Gastrocnemius medialis (tissue), 4 donors: Measurements from ENCODE around the gene GYG1. TPM values are rescaled to one million over a fixed set of nuclear protein-coding genes. Genes with fewer than 3 reads are reported as not detected.

Experiments used
- ATAC-seq, 2 donors: fragments of 150-250 bp; one replicate each; pipeline ENCODE4 v1.9.1; 2016
- DNase-seq, 2 donors: peaks; one replicate each; pipeline ENCODE4 v3.0.0-alpha.2; 2019
- H3K27ac ChIP-seq, 4 donors: fragments of 200-600 bp; sonication (generic); 1 replicate in 1 of 4; 2 replicates in 3 of 4; pipeline ENCODE4 v1.5.1; 2016 to 2018; ENCODE audit warnings: mild to moderate bottlenecking in 2 of 4, moderate library complexity in 1 of 4
- H3K27me3 ChIP-seq, 3 donors: fragments of 200-600 bp; sonication (generic) in 2 of 3; 1 replicate in 1 of 3; 2 replicates in 2 of 3; pipeline versions ENCODE4 v1.5.1 to v1.6.0; 2016 to 2019; ENCODE audit warnings: mild to moderate bottlenecking in 1 of 3, moderate library complexity in 1 of 3
- H3K36me3 ChIP-seq, 2 donors: fragments of 200-600 bp; sonication (generic) in 1 of 2; one replicate each; pipeline ENCODE4 v1.5.1; 2017 to 2018
- H3K4me1 ChIP-seq, 2 donors: fragments of 200-600 bp; sonication (generic) in 1 of 2; one replicate each; pipeline ENCODE4 v1.5.1; 2016 to 2017; ENCODE audit warnings: mild to moderate bottlenecking in 2 of 2
- H3K4me3 ChIP-seq, 4 donors: fragments of 200-600 bp; sonication (generic) in 3 of 4; 1 replicate in 1 of 4; 2 replicates in 3 of 4; pipeline ENCODE4 v1.5.1; 2016 to 2019; ENCODE audit warnings: mild to moderate bottlenecking in 2 of 4
- H3K9me3 ChIP-seq, 3 donors: fragments of 200-600 bp; sonication (generic) in 2 of 3; 1 replicate in 1 of 3; 2 replicates in 2 of 3; pipeline ENCODE4 v1.5.1; 2016 to 2019
- POLR2A ChIP-seq, 2 donors: fragments of 450-650 bp; IDR thresholded peaks; one replicate each; pipeline ENCODE4 v1.6.1; 2017; ENCODE audit warnings: antibody characterized with exemption in 2 of 2, mild to moderate bottlenecking in 2 of 2, moderate library complexity in 2 of 2
- in situ Hi-C, 4 donors: fragments of 200-750 bp; cut with MboI; loops; one replicate each; pipeline versions ENCODE4 v1.15.0 to v1.8.0; 2017; ENCODE audit warnings: low sequenced_read_pairs in 4 of 4
- intact Hi-C: fragments of 100-400 bp; cut with DNase I; formaldehyde crosslinking; loops from one replicate; pipeline ENCODE4 v1.15.1; 2023; ENCODE audit warnings: low total_unique reads
- total RNA-seq, 4 donors: library from RNA; depleted of rRNA; stranded (reverse); fragments of >200 nt; gene quantifications; one replicate each; pipeline versions ENCODE4 v1.1.0 to v1.2.3, GENCODE V29; 2016
- TF ChIP-seq, protein P1 (sequence below), 5 experiments: fragments of 450-650 bp in 3 of 5; fragments of 200-600 bp in 2 of 5; sonication (generic) in 2 of 5; IDR thresholded peaks in 4 of 5; conservative IDR thresholded peaks in 1 of 5; 1 replicate in 4 of 5; 2 replicates in 1 of 5; pipeline ENCODE4 v1.5.1; 2016 to 2019; ENCODE audit warnings: antibody characterized with exemption in 5 of 5, mild to moderate bottlenecking in 3 of 5, moderate library complexity in 3 of 5

The GYG1 gene
- total RNA-seq = 100 to 1,000 TPM; 298 to 526 (median 331) TPM

DNA sequence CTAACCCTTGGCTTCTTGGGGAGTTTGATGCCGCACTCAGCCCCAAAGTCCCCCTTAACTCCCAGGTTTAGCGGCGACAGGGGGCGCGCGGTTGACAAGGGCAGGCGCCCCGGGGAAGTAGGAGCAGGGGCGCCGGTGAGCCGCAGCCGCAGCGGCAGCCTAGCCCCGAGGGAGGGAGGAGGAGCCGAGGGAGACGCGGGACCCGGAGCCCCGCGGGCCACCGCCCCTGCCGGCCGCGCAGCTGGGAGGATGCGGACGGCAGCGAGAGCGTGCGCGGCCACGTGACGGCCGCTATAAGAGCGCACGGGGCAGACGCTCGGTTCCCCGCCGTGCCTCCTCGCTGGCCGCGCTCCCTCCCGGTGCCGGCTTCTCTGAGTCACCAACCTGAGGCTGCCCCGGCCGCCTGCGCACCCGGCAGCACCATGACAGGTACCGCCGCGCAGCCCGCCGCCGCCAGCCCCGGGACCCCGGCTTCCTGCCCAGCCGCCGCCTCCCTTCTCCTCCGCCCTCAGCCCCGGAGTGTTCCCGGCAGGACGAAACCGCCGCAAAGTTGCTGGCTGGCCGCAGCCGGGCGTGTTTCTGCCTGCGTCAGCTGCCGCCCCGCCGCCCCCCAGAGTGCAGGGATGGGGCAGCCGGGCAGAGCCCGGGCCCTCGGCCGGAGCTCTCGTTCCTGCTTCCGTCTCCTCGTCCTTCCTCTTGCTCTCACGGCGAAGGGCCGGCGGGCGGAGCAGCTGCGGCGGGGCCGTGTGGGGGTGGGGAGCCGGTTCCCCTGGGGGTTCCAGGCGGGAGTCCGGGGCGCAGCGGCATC, at the start of gene GYG1:
GYG1 (plus strand) TSS at position 322 of the 808 bp plus-strand sequence; CDS start at position 423, 101 bp downstream.
- H3K27ac ChIP-seq = peak within 1 kb of the TSS; percentile 98 to 100 (median 100)
- in situ Hi-C loops = no loop called here
- peak within 1 kb of the TSS; percentile 77 to 99 (median 96) for H3K4me3 ChIP-seq
- H3K4me1 ChIP-seq = peaks cover 17 to 25% of the 10 kb centered on the region in 2 donors
- intact Hi-C loops = loop anchor here (1.0 to 2.0 kb wide), 3 partner anchors 15 to 35 kb away; no protein-coding TSS in a partner anchor
- TF ChIP-seq, protein P1, sequence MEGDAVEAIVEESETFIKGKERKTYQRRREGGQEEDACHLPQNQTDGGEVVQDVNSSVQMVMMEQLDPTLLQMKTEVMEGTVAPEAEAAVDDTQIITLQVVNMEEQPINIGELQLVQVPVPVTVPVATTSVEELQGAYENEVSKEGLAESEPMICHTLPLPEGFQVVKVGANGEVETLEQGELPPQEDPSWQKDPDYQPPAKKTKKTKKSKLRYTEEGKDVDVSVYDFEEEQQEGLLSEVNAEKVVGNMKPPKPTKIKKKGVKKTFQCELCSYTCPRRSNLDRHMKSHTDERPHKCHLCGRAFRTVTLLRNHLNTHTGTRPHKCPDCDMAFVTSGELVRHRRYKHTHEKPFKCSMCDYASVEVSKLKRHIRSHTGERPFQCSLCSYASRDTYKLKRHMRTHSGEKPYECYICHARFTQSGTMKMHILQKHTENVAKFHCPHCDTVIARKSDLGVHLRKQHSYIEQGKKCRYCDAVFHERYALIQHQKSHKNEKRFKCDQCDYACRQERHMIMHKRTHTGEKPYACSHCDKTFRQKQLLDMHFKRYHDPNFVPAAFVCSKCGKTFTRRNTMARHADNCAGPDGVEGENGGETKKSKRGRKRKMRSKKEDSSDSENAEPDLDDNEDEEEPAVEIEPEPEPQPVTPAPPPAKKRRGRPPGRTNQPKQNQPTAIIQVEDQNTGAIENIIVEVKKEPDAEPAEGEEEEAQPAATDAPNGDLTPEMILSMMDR (IDR thresholded peaks at IDR 0.05 in 4 of 5, conservative IDR thresholded peaks at IDR 0.05 in 1 of 5) = peak in 4 of 5 experiments; percentile 23 to 53 (median 35)
- peak; percentile 98 to 99 for TF ChIP-seq POLR2A (IDR thresholded peaks at IDR 0.05)
- H3K9me3 ChIP-seq = no peaks in the 10 kb centered on the region
- DNase-seq = peak; percentile 81 to 89
- H3K27me3 ChIP-seq = no peaks in the 10 kb centered on the region
- peaks cover 3 to 27% of the 10 kb centered on the region in 2 donors for H3K36me3 ChIP-seq
- peak; percentile 74 to 75 for ATAC-seq

DNA sequence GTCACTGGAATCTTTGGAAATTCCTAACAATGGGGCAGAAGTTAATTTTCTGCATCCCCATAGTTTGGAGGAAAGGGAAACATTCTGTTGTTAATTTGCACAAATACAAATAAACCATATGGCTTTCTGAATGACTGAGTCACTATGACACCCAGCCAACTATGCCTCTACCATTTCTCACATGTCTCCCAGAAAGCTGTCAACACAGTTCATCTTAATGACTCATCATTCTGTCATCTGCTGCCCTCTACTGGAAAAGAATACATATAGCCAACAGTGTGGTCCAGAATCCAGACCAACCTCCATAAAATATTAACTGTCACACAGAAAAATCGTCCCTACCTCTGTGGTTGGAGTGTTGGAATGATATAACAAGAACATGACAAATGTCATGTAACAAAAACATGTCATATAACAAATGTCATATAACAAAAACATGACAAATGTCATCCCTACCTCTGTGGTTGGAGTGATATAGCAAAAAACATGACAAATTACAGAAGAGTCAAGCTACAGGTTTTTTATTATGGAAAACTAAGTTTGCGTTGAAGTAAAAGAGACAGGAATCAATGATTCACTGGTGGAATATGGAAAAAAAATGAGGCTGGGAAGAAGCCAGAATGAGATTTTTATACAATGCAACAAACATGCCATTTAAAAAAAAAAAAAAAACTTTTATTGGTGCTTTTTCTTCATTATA, 47.7 kb upstream of the GYG1 start:
- H3K27me3 ChIP-seq = no peaks in the 10 kb centered on the region
- H3K27ac ChIP-seq = peak overlapping the region in 1 of 4 donors; percentile 7
- TF ChIP-seq, protein P1 (IDR thresholded peaks at IDR 0.05 in 4 of 5, conservative IDR thresholded peaks at IDR 0.05 in 1 of 5) = peak; percentile 71 to 77 (median 76)
- TF ChIP-seq POLR2A (IDR thresholded peaks at IDR 0.05) = no peak
- peak; percentile 99 to 100 for ATAC-seq
- no peaks in the 10 kb centered on the region for H3K36me3 ChIP-seq
- no peak overlapping the region for H3K4me3 ChIP-seq
- no peaks in the 10 kb centered on the region for H3K9me3 ChIP-seq
- peak; percentile 53 to 54 for DNase-seq
- in situ Hi-C loops = loop anchor here in 3 of 4 donors (10.0 to 25.0 kb wide), 3 partner anchors 79 to 559 kb away; partner anchors contain the start of gene CPA3 (in 1 of the 3)
- intact Hi-C loops = loop anchor here (1.0 to 2.0 kb wide), 2 partner anchors 82 to 221 kb away; no protein-coding TSS in a partner anchor
- H3K4me1 ChIP-seq = peaks cover 0 to 8% of the 10 kb centered on the region in 2 donors

DNA sequence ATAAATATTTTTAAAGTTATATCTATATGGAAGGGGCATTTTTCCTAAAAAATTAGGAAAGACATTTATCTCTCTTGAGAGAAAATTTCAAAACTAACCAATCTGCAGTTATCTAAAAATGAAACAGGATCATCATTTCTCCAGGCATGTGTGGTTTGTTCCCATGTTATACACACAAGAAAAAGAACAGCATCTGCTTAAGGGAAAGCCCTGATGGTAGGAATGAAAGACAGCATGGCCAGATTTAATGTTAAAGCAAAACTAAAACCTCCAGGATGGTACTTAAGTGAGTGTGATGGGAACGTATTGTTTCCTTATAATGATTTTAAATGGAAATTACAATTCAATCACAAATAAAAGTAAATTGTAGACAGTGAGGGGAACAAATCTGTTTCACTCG, 46.2 kb upstream of the GYG1 start:
- in situ Hi-C loops = loop anchor here (5.0 to 25.0 kb wide), 5 partner anchors 80 to 563 kb away; partner anchors contain the start of gene CPA3 (in 1 of the 4)
- Histone ChIP-seq H3K9me3 (no peaks in the 10 kb centered on the region), H3K27me3 (no peaks in the 10 kb centered on the region), H3K27ac (no peak overlapping the region), H3K36me3 (no peaks in the 10 kb centered on the region), H3K4me1 (peaks cover 0 to 8% of the 10 kb centered on the region in 2 donors), H3K4me3 (no peak overlapping the region)
- intact Hi-C loops = loop anchor here (5.0 kb wide), 2 partner anchors 568 to 638 kb away; no protein-coding TSS in a partner anchor
- TF ChIP-seq, protein P1 (IDR thresholded peaks at IDR 0.05 in 4 of 5, conservative IDR thresholded peaks at IDR 0.05 in 1 of 5) = no peak
- no peak for TF ChIP-seq POLR2A (IDR thresholded peaks at IDR 0.05)
- DNase-seq = no peak
- no peak for ATAC-seq

DNA sequence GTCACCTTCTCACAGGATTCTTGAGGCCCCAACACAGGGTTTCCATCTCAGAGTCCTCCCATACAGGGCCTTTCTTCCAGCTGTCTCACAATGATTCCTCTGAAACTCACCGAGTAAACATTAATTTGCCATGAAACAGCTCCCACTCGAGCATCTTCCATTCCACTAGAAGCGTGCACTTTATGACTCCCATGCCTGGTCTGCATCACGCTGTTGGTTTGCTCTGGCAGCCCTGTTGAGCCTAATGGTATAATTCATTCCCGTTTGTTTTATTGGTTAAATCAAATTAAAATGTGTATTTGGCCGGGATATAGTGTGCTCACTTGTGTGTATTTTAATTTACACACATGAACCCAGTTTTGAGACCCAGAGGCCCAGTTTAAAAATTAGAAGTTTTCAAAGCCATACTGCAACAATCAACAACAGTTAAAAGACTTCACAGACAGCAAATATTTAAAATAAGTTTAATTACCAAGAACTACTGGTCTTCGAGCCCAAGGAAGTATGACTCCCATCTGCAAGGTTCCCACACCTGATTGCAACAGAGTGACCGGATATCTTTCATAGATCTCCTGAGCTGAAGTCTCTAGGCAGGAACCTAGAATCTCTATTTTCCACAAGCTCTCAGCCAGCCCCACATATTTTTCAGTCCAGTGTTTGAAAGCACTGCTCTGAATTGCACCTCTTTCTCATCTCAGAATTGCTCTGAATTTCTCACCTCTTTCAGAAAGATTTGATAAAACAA, 42.3 kb upstream of the GYG1 start:
- Histone ChIP-seq H3K27me3 (no peaks in the 10 kb centered on the region), H3K36me3 (no peaks in the 10 kb centered on the region), H3K27ac (no peak overlapping the region), H3K4me3 (no peak overlapping the region), H3K4me1 (no peaks in the 10 kb centered on the region), H3K9me3 (no peaks in the 10 kb centered on the region)
- intact Hi-C loops = loop anchor here (5.0 kb wide), 2 partner anchors 572 to 642 kb away; no protein-coding TSS in a partner anchor
- ATAC-seq (no peak), DNase-seq (no peak)
- in situ Hi-C loops = loop anchor here (5.0 to 25.0 kb wide), 5 partner anchors 84 to 567 kb away; partner anchors contain the start of gene CPA3 (in 1 of the 4)
- no peak for TF ChIP-seq POLR2A (IDR thresholded peaks at IDR 0.05)
- TF ChIP-seq, protein P1 (IDR thresholded peaks at IDR 0.05 in 4 of 5, conservative IDR thresholded peaks at IDR 0.05 in 1 of 5) = no peak
